K562 (cell line): ENCODE data around the gene FST.

Experiments used
- CHD1 ChIP-seq: fragments of 200-600 bp; sonication (generic); IDR thresholded peaks from one replicate; pipeline ENCODE4 v1.6.1; 2012; ENCODE audit warnings: mild to moderate bottlenecking, moderate library complexity, low read length, inconsistent platforms
- CREBBP ChIP-seq: IDR thresholded peaks from one replicate; pipeline ENCODE4 v1.6.1; 2012; ENCODE audit warnings: low read depth, mild to moderate bottlenecking, control low read depth, inconsistent platforms, low read length
- EZH2 ChIP-seq: IDR thresholded peaks from 2 replicates; pipeline ENCODE4 v1.6.1; 2012; ENCODE audit warnings: low read depth, mild to moderate bottlenecking, inconsistent platforms, low read length, borderline replicate concordance
- NR2C2 ChIP-seq, 2 experiments: fragments of 200-800 bp in 1 of 2; sonication (Bioruptor generic) in 1 of 2; sonication (generic) in 1 of 2; formaldehyde crosslinking in 1 of 2; IDR thresholded peaks; 2 replicates each; pipeline versions ENCODE4 v1.6.1 to v1.8.0; 2016 to 2022; ENCODE audit warnings: mild to moderate bottlenecking in 1 of 2, missing compliant biosample characterization in 1 of 2, missing genetic modification characterization in 1 of 2, missing genetic modification reagents in 1 of 2
- POLR2AphosphoS5 ChIP-seq: IDR thresholded peaks from 2 replicates; pipeline ENCODE4 v1.6.1; 2011; ENCODE audit warnings: mild to moderate bottlenecking, low read depth, low read length, moderate library complexity; ENCODE audit not compliant: control insufficient read depth, insufficient read depth
- PTRF ChIP-seq: fragments of 450-650 bp; IDR thresholded peaks from 2 replicates; pipeline ENCODE4 v1.6.1; 2016; ENCODE audit warnings: mild to moderate bottlenecking, missing genetic modification characterization, missing compliant biosample characterization
- RAD51 ChIP-seq: fragments of 450-650 bp; IDR thresholded peaks from 2 replicates; pipeline ENCODE4 v1.7.1; 2016; ENCODE audit warnings: low read depth, mild to moderate bottlenecking, borderline replicate concordance
- SMAD4 ChIP-seq: fragments of 250-450 bp; sonication (Bioruptor Pico); conservative IDR thresholded peaks from 2 replicates; pipeline ENCODE4 v1.8.0; 2021; ENCODE audit warnings: inconsistent platforms, mild to moderate bottlenecking, moderate library complexity
- ZNF274 ChIP-seq: IDR thresholded peaks from 2 replicates; pipeline ENCODE4 v1.6.1; 2011; ENCODE audit warnings: low read depth, mild to moderate bottlenecking, low read length, moderate library complexity, borderline replicate concordance
- TF ChIP-seq, protein P1 (sequence below), 3 experiments: IDR thresholded peaks in 2 of 3; conservative IDR thresholded peaks in 1 of 3; 2 replicates each; pipeline ENCODE4 v1.5.1; 2011 to 2012; ENCODE audit warnings: low read length in 3 of 3, mild to moderate bottlenecking in 3 of 3, control low read depth in 2 of 3, improper control_type of control experiment in 1 of 3, inconsistent platforms in 1 of 3, low read depth in 1 of 3, mixed read lengths in 1 of 3, moderate library complexity in 1 of 3; ENCODE audit not compliant: insufficient read depth in 2 of 3
- TF ChIP-seq, protein P2 (sequence below): fragments of 250-450 bp; sonication (Bioruptor Pico); IDR thresholded peaks from 2 replicates; pipeline ENCODE4 v1.8.0; 2021; ENCODE audit warnings: borderline replicate concordance, mild to moderate bottlenecking, moderate library complexity; ENCODE audit not compliant: poor library complexity, severe bottlenecking

DNA sequence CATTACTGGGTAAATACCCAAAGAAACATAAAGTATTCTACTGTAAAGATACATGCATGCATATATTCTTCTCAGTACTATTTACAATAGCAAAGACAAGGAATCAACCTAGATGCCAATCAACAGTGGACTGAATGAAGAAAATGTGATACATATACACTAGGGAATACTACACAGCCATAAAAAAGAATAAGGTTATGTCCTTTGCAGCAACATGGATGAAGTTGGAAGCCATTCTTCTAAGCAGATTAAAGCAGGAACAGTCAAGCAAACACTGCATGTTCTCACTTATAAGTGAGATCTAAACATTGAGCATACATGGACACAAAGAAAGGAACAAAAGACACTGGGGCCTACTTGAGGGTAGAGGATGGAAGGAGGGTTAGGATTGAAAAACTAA, 40.4 kb downstream of the FST start:
- TF ChIP-seq PTRF (tag) (no peak), EZH2 (no peak), RAD51 (no peak), ZNF274 (no peak), POLR2AphosphoS5 (no peak), CREBBP (no peak), NR2C2 (CRISPR knock-in tag; IDR thresholded peaks at IDR 0.05) (no peak), NR2C2 (tag; IDR thresholded peaks at IDR 0.05) (no peak), SMAD4 (CRISPR knock-in tag) (no peak), CHD1 (no peak)
- TF ChIP-seq, protein P1, sequence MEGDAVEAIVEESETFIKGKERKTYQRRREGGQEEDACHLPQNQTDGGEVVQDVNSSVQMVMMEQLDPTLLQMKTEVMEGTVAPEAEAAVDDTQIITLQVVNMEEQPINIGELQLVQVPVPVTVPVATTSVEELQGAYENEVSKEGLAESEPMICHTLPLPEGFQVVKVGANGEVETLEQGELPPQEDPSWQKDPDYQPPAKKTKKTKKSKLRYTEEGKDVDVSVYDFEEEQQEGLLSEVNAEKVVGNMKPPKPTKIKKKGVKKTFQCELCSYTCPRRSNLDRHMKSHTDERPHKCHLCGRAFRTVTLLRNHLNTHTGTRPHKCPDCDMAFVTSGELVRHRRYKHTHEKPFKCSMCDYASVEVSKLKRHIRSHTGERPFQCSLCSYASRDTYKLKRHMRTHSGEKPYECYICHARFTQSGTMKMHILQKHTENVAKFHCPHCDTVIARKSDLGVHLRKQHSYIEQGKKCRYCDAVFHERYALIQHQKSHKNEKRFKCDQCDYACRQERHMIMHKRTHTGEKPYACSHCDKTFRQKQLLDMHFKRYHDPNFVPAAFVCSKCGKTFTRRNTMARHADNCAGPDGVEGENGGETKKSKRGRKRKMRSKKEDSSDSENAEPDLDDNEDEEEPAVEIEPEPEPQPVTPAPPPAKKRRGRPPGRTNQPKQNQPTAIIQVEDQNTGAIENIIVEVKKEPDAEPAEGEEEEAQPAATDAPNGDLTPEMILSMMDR (IDR thresholded peaks at IDR 0.05 in 2 of 3, conservative IDR thresholded peaks at IDR 0.05 in 1 of 3; ENCODE audit: insufficient read depth in 2 of 3, low read depth in 1 of 3, low read length in 3 of 3), result no peak
- TF ChIP-seq, protein P2, sequence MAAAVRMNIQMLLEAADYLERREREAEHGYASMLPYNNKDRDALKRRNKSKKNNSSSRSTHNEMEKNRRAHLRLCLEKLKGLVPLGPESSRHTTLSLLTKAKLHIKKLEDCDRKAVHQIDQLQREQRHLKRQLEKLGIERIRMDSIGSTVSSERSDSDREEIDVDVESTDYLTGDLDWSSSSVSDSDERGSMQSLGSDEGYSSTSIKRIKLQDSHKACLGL (CRISPR knock-in tag), result no peak
